ENCODE data around the gene B3GNT7. TPM values are rescaled to one million over a fixed set of nuclear protein-coding genes. Genes with fewer than 3 reads are reported as not detected.

B3GNT7 gene
- total RNA-seq, 1 experiment from 2014 or later, result 83.3 TPM

GRCh38 chr2:231364961-231365810, 30.3 kb upstream of the B3GNT7 start:
- in situ Hi-C loops (cut with HindIII; ENCODE audit: low pct_unique_long_range_greater_than_20kb, low sequenced_read_pairs) (no loop called here), intact Hi-C loops (cut with micrococcal nuclease; ENCODE audit: unreplicated experiment) (loop anchor here (5.0 kb wide), 1 partner anchor 32 kb away; the partner anchor contains the start of gene B3GNT7)
- BruUV-seq (replicated peaks), result no TSS peak
- H3K9me3 ChIP-seq (ENCODE audit: control insufficient read depth, insufficient read depth, low read depth, low read length), result no peaks in the 10 kb centered on the region
- TF ChIP-seq, protein P1, sequence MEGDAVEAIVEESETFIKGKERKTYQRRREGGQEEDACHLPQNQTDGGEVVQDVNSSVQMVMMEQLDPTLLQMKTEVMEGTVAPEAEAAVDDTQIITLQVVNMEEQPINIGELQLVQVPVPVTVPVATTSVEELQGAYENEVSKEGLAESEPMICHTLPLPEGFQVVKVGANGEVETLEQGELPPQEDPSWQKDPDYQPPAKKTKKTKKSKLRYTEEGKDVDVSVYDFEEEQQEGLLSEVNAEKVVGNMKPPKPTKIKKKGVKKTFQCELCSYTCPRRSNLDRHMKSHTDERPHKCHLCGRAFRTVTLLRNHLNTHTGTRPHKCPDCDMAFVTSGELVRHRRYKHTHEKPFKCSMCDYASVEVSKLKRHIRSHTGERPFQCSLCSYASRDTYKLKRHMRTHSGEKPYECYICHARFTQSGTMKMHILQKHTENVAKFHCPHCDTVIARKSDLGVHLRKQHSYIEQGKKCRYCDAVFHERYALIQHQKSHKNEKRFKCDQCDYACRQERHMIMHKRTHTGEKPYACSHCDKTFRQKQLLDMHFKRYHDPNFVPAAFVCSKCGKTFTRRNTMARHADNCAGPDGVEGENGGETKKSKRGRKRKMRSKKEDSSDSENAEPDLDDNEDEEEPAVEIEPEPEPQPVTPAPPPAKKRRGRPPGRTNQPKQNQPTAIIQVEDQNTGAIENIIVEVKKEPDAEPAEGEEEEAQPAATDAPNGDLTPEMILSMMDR (IDR thresholded peaks at IDR 0.05), result no peak
- TF ChIP-seq SIN3A (IDR thresholded peaks at IDR 0.05; ENCODE audit: borderline replicate concordance, insufficient read depth, low read depth, low read length) (no peak), POLR2AphosphoS5 (IDR thresholded peaks at IDR 0.05; ENCODE audit: low read depth, low read length) (peak; percentile 87), REST (IDR thresholded peaks at IDR 0.05; ENCODE audit: insufficient read depth in 1 of 2, low read depth in 2 of 2, low read length in 1 of 2) (no peak), TCF7L2 (IDR thresholded peaks at IDR 0.05; ENCODE audit: low read depth, low read length) (peak; percentile 62)
- H3K27me3 ChIP-seq (ENCODE audit: control insufficient read depth, insufficient read depth, low read length), result no peaks in the 10 kb centered on the region
- H3K4me3 ChIP-seq (ENCODE audit: low read depth in 2 of 2, low read length in 2 of 2), result peak overlapping the region in 1 of 2 experiments; percentile 27; a peak in 2 of 4 replicates
- no peaks in the 10 kb centered on the region for H3K36me3 ChIP-seq (ENCODE audit: control insufficient read depth, insufficient read depth, low read length)
- ChIA-PET POLR2A (interaction anchor here (0.6 to 1.0 kb wide), 6 partner anchors 13 to 263 kb away, joined by 3 to 5 read pairs (median 3); partner anchors contain the start of gene NCL), CTCF (interaction anchor here (0.5 to 0.9 kb wide), 3 partner anchors 35 to 165 kb away, joined by 3 to 4 read pairs (median 3); no protein-coding TSS in a partner anchor)
- peak overlapping the region; percentile 97 for H3K27ac ChIP-seq (ENCODE audit: low read length)
- DNase-seq (ENCODE audit: low read depth, low spot score), result peak; percentile 82
- peak; percentile 89 for ATAC-seq
- peaks cover 65% of the 10 kb centered on the region for H3K4me1 ChIP-seq (ENCODE audit: control insufficient read depth, insufficient read depth, low read length)

DNA sequence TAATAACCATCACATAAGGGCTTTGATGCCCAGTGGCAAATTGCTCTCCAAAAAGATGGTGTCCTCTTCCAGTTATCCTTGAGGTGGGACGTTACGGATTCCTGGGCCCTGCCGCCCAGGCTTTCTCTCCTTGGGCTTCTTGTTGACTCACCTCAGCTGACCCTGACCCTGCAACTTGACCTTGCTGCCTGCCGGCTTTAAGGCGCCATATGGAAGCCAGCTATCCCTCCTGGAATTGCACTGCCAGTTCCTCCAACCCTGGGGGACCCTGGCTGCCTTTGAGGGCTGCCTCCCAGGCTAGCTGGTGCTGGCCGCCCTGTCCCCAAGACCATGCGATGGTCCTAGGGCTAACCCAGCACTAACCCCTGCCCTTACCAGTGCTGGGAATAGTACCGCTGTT, 28.3 kb upstream of the B3GNT7 start:
- Histone ChIP-seq H3K9me3 (ENCODE audit: control insufficient read depth, insufficient read depth, low read depth, low read length) (no peaks in the 10 kb centered on the region), H3K27ac (ENCODE audit: low read length) (peak overlapping the region; percentile 75), H3K4me1 (ENCODE audit: control insufficient read depth, insufficient read depth, low read length) (peaks cover 65% of the 10 kb centered on the region), H3K36me3 (ENCODE audit: control insufficient read depth, insufficient read depth, low read length) (no peaks in the 10 kb centered on the region), H3K27me3 (ENCODE audit: control insufficient read depth, insufficient read depth, low read length) (no peaks in the 10 kb centered on the region), H3K4me3 (ENCODE audit: low read depth in 2 of 2, low read length in 2 of 2) (no peak overlapping the region)
- POLR2A ChIA-PET, result interaction anchor here (0.7 kb wide), 1 partner anchor 20 kb away, joined by 5 read pairs; no protein-coding TSS in a partner anchor
- TF ChIP-seq TCF7L2 (IDR thresholded peaks at IDR 0.05; ENCODE audit: low read depth, low read length), result no peak
- no peak for TF ChIP-seq SIN3A (IDR thresholded peaks at IDR 0.05; ENCODE audit: borderline replicate concordance, insufficient read depth, low read depth, low read length)
- TF ChIP-seq REST (IDR thresholded peaks at IDR 0.05; ENCODE audit: insufficient read depth in 1 of 2, low read depth in 2 of 2, low read length in 1 of 2), result no peak
- no peak for TF ChIP-seq POLR2AphosphoS5 (IDR thresholded peaks at IDR 0.05; ENCODE audit: low read depth, low read length)
- TF ChIP-seq, protein P1 (IDR thresholded peaks at IDR 0.05), result no peak
- no TSS peak for BruUV-seq (replicated peaks)
- intact Hi-C loops (cut with micrococcal nuclease; ENCODE audit: unreplicated experiment) (no loop called here), in situ Hi-C loops (cut with HindIII; ENCODE audit: low pct_unique_long_range_greater_than_20kb, low sequenced_read_pairs) (no loop called here)
- ATAC-seq, result no peak
- DNase-seq (ENCODE audit: low read depth, low spot score), result no peak
- CTCF ChIA-PET, result no interaction called here

Measured in Panc1 (cell line).